Measurements from ENCODE around the gene CTU1. TPM values are rescaled to one million over a fixed set of nuclear protein-coding genes. Genes with fewer than 3 reads are reported as not detected.

Gene CTU1
- total and polyA plus RNA-seq, 12 donors: 2.0 to 5.6 (median 3.2) TPM

DNA sequence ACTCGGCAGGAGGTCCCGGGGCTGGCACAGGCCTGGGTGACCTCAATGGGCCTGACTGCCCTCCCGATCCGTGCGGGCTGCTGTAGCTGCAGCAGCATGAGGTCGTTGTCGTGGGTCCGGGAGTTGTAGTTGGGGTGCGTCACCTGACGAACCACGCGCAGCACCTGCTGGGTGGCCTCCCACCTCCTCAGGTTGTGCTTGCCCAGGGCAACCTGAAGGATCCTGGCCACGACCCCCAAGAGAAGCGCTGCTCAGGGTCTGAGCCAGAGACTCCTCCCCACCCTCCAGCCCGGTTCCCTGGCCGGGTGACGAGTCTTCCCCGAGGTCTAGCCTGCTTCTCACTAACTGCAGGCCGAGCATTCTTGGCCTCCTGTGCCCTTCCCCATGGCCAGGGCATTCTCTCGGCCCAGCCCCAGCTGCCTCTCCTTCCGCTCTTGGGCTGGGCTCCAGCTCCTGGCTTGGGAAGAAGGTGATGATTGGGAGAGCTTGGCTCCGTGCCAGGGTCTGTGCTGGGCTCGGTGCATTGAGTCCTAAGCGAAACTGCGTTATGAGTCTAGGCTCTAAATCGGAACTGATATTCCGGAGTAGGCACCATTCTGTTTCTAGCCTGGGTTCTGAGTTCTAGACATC lies 28.6 kb downstream of the CTU1 start:
- intact Hi-C loops (cut with DNase I): loop anchor here in 2 of 10 donors (5.0 to 10.0 kb wide), 2 partner anchors 52 to 1245 kb away; partner anchors contain the start of gene KLK11 (in 1 of the 2)
- Histone ChIP-seq H3K4me3 (no peak overlapping the region), H3K27me3 (peaks cover 0 to 7% (median 0%) of the 10 kb centered on the region in 7 donors), H3K4me1 (peaks cover 0 to 7% (median 3%) of the 10 kb centered on the region in 9 donors), H3K27ac (peak overlapping the region in 1 of 10 donors; percentile 45), H3K36me3 (no peaks in the 10 kb centered on the region), H3K9me3 (peaks cover 0 to 2% (median 0%) of the 10 kb centered on the region in 11 donors)
- TF ChIP-seq, protein P1, sequence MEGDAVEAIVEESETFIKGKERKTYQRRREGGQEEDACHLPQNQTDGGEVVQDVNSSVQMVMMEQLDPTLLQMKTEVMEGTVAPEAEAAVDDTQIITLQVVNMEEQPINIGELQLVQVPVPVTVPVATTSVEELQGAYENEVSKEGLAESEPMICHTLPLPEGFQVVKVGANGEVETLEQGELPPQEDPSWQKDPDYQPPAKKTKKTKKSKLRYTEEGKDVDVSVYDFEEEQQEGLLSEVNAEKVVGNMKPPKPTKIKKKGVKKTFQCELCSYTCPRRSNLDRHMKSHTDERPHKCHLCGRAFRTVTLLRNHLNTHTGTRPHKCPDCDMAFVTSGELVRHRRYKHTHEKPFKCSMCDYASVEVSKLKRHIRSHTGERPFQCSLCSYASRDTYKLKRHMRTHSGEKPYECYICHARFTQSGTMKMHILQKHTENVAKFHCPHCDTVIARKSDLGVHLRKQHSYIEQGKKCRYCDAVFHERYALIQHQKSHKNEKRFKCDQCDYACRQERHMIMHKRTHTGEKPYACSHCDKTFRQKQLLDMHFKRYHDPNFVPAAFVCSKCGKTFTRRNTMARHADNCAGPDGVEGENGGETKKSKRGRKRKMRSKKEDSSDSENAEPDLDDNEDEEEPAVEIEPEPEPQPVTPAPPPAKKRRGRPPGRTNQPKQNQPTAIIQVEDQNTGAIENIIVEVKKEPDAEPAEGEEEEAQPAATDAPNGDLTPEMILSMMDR (IDR thresholded peaks at IDR 0.05): no peak
- 61 to 66% methylated on average over 27 of the region's 27 CpGs for WGBS, 2 donors
- DNase-seq (peak; percentile 57 to 77), ATAC-seq (peak; percentile 57 to 91 (median 82))

DNA sequence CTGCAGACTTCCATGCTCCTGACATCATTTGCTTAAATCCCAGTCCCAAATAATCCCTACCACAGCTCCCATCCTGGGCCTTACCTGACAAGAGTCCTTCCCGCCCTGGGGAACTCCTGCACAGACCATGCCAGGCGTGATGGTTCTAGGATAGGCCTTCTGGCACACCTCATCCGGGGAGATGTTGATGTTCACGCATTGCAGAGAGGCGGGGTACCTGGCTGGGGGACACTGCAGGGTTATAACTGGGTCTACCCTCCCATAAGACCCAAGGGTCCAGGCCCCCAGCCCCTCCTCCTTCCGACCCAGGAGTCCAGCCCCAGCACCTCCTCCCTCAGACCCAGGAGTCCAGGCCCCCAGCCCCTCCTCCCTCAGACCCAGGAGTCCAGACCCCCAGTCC lies 29.5 kb downstream of the CTU1 start:
- 93 to 94% methylated on average over 6 of the region's 6 CpGs for WGBS, 2 donors
- no peak overlapping the region for H3K4me3 ChIP-seq
- H3K36me3 ChIP-seq: no peaks in the 10 kb centered on the region
- TF ChIP-seq, protein P1 (IDR thresholded peaks at IDR 0.05): no peak
- peaks cover 0 to 11% (median 4%) of the 10 kb centered on the region in 11 donors for H3K9me3 ChIP-seq
- peaks cover 0 to 7% (median 3%) of the 10 kb centered on the region in 9 donors for H3K4me1 ChIP-seq
- ATAC-seq (peak in 1 of 8 donors; percentile 13), DNase-seq (no peak)
- no peak overlapping the region for H3K27ac ChIP-seq
- intact Hi-C loops (cut with DNase I): loop anchor here in 1 of 10 donors (10.0 kb wide), 1 partner anchor 1244 kb away; no protein-coding TSS in a partner anchor
- H3K27me3 ChIP-seq: peaks cover 0 to 11% (median 0%) of the 10 kb centered on the region in 7 donors

DNA sequence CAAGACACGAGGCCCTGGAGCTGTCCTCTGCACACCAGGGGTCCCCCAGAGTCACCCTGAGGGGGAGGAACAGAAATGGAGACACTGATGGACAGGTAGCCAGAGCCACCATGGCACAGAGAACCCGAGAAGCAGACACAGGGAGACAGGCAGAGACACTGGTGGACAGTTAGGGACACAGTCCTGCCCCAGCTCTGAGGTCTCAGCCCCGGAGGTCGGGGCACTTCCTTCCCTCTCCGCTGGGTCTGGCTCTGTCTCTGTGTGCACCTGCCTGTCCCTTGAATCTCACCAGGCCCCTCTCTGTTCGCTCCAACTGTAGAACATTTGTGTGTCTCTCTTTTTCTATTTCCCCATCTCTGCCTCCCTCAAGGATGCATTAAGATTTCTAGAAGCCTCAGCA lies 30.1 kb downstream of the CTU1 start:
- intact Hi-C loops (cut with DNase I): loop anchor here in 1 of 10 donors (10.0 kb wide), 1 partner anchor 1243 kb away; no protein-coding TSS in a partner anchor
- H3K36me3 ChIP-seq: no peaks in the 10 kb centered on the region
- peaks cover 0 to 12% (median 0%) of the 10 kb centered on the region in 7 donors for H3K27me3 ChIP-seq
- H3K4me1 ChIP-seq: peaks cover 0 to 7% (median 3%) of the 10 kb centered on the region in 9 donors
- ATAC-seq (no peak), DNase-seq (no peak)
- 73 to 80% methylated on average over 6 of the region's 6 CpGs for WGBS, 2 donors
- TF ChIP-seq, protein P1 (IDR thresholded peaks at IDR 0.05): no peak
- H3K9me3 ChIP-seq: peaks cover 0 to 17% (median 6%) of the 10 kb centered on the region in 11 donors
- no peak overlapping the region for H3K4me3 ChIP-seq
- no peak overlapping the region for H3K27ac ChIP-seq

DNA sequence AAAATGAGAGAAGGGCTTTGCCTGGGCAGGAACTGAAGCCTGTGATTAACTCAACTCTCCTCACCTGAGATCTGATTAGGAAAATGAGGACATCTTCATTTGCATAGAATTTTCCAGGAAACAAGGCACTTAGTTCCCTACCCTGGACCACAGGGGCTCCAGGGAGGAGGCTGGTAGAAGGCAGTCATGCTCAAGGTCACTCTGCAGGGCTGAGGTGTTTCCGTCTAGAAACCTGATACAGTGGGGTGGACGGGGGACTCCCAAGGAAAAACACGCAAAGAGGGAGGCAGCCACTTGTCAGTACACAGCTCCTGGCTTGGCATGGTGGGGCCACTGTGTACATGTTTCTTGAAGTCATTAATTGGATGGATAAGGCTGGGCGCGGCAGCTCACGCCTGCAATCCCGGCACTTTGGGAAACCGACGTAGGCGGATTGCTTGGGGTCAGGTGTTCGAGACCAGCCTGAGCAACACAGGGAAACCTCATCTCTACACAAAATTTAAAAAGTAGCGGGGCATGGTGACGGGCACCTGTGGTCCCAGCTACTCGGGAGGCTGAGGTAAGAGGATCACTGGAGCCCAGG lies 31.5 kb downstream of the CTU1 start:
- 83 to 84% methylated on average over 14 of the region's 14 CpGs for WGBS, 2 donors
- Histone ChIP-seq H3K4me1 (peaks cover 0 to 7% (median 3%) of the 10 kb centered on the region in 9 donors), H3K36me3 (no peaks in the 10 kb centered on the region), H3K27me3 (peaks cover 0 to 8% (median 0%) of the 10 kb centered on the region in 7 donors), H3K27ac (no peak overlapping the region), H3K9me3 (peaks cover 0 to 19% (median 6%) of the 10 kb centered on the region in 11 donors), H3K4me3 (no peak overlapping the region)
- intact Hi-C loops (cut with DNase I): loop anchor here in 1 of 10 donors (10.0 kb wide), 1 partner anchor 1242 kb away; no protein-coding TSS in a partner anchor
- TF ChIP-seq, protein P1 (IDR thresholded peaks at IDR 0.05): no peak
- no peak for DNase-seq
- no peak for ATAC-seq

Data from heart right ventricle (tissue), 16 donors.